ENCODE data around the gene CYP4Z1.

Gene CYP4Z1

GRCh38 chr1:47067097-47067594 is at the start of gene CYP4Z1:
Gene CYP4Z1 (plus strand): TSS chr1:47067231. CDS start chr1:47067491, 260 bp downstream.
- no peak within 1 kb of the TSS for H3K4me3 ChIP-seq (ENCODE audit: low read depth, low read length)
- TF ChIP-seq CTCF (conservative IDR thresholded peaks at IDR 0.05; ENCODE audit: low read depth, low read length), result no peak
- no peak for DNase-seq (ENCODE audit: low read depth)

DNA sequence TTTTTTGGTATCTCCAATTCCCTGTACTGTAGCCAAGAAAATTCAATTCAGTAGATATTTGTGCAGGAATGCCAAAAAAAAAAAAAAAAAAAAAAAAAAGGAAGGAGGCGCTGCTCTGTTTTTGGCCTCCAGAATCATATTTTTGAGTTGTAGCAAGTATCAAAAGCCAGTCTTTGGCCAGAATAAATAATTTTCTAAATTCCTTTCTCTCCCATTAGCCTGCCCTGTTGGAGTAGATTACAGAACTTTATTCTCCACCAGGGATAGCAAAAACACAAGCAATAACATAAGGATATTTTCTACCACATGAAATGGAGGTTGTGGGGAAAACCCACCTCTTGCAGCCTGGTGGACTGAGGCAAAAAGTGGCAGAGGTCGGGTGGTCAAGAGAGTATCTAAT is 46.0 kb upstream of the CYP4Z1 start:
- DNase-seq (ENCODE audit: low read depth), result no peak
- H3K4me3 ChIP-seq (ENCODE audit: low read depth, low read length), result no peak overlapping the region
- no peak for TF ChIP-seq CTCF (conservative IDR thresholded peaks at IDR 0.05; ENCODE audit: low read depth, low read length)

DNA sequence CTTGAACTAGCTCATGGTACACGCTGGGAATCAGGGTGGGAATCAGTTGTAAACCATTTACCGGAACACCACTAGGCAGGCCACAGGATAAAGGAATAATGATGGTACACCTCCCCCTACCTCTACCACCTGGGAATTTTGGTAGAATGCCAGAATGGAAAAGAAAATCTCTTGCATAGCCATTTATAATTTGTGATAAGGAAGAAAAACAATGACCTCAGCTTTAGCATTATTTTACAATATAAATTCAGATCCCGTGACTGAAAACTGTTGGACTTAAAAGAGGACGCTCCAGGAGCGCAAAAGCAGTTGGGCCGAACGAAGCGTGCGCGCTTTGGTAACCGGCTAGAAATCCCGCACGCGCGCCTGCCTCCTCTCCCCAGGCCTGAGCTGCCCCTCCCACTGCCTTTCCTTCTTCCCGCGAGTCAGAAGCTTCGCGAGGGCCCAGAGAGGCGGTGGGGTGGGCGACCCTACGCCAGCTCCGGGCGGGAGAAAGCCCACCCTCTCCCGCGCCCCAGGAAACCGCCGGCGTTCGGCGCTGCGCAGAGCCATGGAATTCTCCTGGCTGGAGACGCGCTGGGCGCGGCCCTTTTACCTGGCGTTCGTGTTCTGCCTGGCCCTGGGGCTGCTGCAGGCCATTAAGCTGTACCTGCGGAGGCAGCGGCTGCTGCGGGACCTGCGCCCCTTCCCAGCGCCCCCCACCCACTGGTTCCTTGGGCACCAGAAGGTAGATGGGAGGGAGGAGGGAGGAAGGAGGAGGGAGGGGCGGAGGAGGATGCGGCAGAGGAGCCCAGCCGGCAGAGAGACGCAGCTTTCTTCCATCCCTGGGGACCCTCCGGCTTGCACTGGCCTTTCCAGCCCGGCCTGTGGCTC is 43.5 kb upstream of the CYP4Z1 start, which contains the start of gene CYP4X1:
CYP4X1 (plus strand) TSS at position 402 of the 873 bp plus-strand sequence; CDS start at position 551, 149 bp downstream.
- peak within 1 kb of the TSS; percentile 59 for H3K4me3 ChIP-seq (ENCODE audit: low read depth, low read length)
- peak; percentile 60 for DNase-seq (ENCODE audit: low read depth)
- no peak for TF ChIP-seq CTCF (conservative IDR thresholded peaks at IDR 0.05; ENCODE audit: low read depth, low read length)

GRCh38 chr1:47024141-47024801 is 42.8 kb upstream of the CYP4Z1 start:
- peak; percentile 28 for DNase-seq (ENCODE audit: low read depth)
- peak overlapping the region; percentile 59 for H3K4me3 ChIP-seq (ENCODE audit: low read depth, low read length)
- no peak for TF ChIP-seq CTCF (conservative IDR thresholded peaks at IDR 0.05; ENCODE audit: low read depth, low read length)

DNA sequence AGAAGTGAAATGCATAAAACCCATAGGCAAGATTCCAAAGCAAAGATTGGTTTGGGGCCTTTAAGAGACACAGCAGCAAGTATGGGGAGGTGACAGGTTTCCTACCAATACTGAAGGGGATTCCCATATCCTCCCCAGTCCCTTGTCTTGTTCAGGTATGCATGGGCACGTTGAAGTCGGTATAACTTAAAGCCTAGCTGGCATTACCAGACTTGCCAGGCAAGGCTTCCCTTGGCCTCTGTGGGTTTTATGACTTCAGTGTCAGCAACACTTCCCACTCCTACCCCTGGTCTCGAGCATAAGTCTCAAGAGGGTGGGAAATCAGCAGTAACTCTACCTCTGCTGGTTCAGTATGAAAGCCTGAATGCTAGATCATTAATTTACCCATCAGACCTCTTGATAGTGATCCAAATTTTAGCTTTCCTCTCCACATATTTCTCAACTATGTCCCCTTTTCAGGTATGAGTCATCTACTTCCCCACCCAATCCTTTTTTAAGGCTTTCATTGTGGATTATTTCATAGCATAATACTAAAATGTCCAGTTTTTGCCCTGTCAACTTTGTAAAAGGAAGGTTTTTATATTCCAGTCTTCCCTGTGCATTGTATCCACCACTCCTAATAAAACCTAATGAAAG is 36.7 kb upstream of the CYP4Z1 start:
- H3K4me3 ChIP-seq (ENCODE audit: low read depth, low read length), result no peak overlapping the region
- DNase-seq (ENCODE audit: low read depth), result peak; percentile 30
- no peak for TF ChIP-seq CTCF (conservative IDR thresholded peaks at IDR 0.05; ENCODE audit: low read depth, low read length)

- peak; percentile 92 for DNase-seq (ENCODE audit: low read depth)
- TF ChIP-seq CTCF (conservative IDR thresholded peaks at IDR 0.05; ENCODE audit: low read depth, low read length), result no peak
- no peak overlapping the region for H3K4me3 ChIP-seq (ENCODE audit: low read depth, low read length)
Observed at GRCh38 chr1:47031059-47031458, 36.0 kb upstream of the CYP4Z1 start.
